SK-N-SH treated with all-trans-retinoic acid at 6 μM for 48 hours (cell line): Measurements from ENCODE around the gene SPSB2.

ENCODE experiments used
- ARNTL ChIP-seq: fragments of 450-650 bp; formaldehyde crosslinking; IDR thresholded peaks from 2 replicates; pipeline ENCODE4 v1.5.0; 2020; ENCODE audit warnings: low read depth, mild to moderate bottlenecking, moderate library complexity, borderline replicate concordance
- CSDC2 ChIP-seq: fragments of 250-450 bp; sonication (Bioruptor Pico); IDR thresholded peaks from 2 replicates; pipeline ENCODE4 v1.5.0; 2020; ENCODE audit warnings: mild to moderate bottlenecking, moderate library complexity
- PATZ1 ChIP-seq: fragments of 250-450 bp; sonication (Bioruptor Pico); IDR thresholded peaks from 2 replicates; pipeline ENCODE4 v1.8.0; 2020; ENCODE audit warnings: mild to moderate bottlenecking, moderate library complexity, borderline replicate concordance
- SNAI2 ChIP-seq: fragments of 250-450 bp; sonication (Bioruptor Pico); IDR thresholded peaks from 2 replicates; pipeline ENCODE4 v1.5.0; 2020; ENCODE audit warnings: mild to moderate bottlenecking, moderate library complexity
- TOX ChIP-seq: fragments of 250-450 bp; sonication (Bioruptor Pico); IDR thresholded peaks from 2 replicates; pipeline ENCODE4 v1.8.0; 2021; ENCODE audit warnings: mild to moderate bottlenecking, moderate library complexity, borderline replicate concordance
- ZNF8 ChIP-seq: fragments of 450-650 bp; formaldehyde crosslinking; IDR thresholded peaks from 2 replicates; pipeline ENCODE4 v1.5.0; 2020; ENCODE audit warnings: mild to moderate bottlenecking, moderate library complexity

GRCh38 chr12:6863586-6864321 lies 9.3 kb downstream of the SPSB2 start:
- TF ChIP-seq PATZ1 (CRISPR knock-in tag): no peak
- no peak for TF ChIP-seq CSDC2
- TF ChIP-seq SNAI2 (CRISPR knock-in tag): no peak
- TF ChIP-seq ARNTL: no peak
- TF ChIP-seq TOX (CRISPR knock-in tag): no peak
- no peak for TF ChIP-seq ZNF8 (CRISPR knock-in tag)
